AG04449 (cell line): Measurements from ENCODE around the gene SH3PXD2A.

Experiments
- CTCF ChIA-PET: fragments of 350-600 bp; formaldehyde crosslinking; extraction: SDS; loops from one replicate; lab custom pipeline; 2021; ENCODE audit warnings: antibody characterized with exemption; lab: Yijun Ruan, JAX
- POLR2A ChIA-PET: fragments of 400-600, 350-600 bp; formaldehyde crosslinking; extraction: SDS; loops from one replicate; lab custom pipeline; 2020; ENCODE audit warnings: antibody characterized with exemption, inconsistent platforms; lab: Yijun Ruan, JAX
- DNase-seq: peaks from one replicate; pipeline ENCODE4 v3.0.0-alpha.2; 2010; ENCODE audit warnings: low read depth, low spot score
- H3K4me3 ChIP-seq: 2 replicates; pipeline ENCODE4 v1.5.1; 2011; ENCODE audit warnings: low read depth, mild to moderate bottlenecking, control low read depth, low read length
- TF ChIP-seq, protein P1 (sequence below): IDR thresholded peaks from one replicate; pipeline ENCODE4 v1.5.1; 2011; ENCODE audit warnings: mild to moderate bottlenecking, moderate library complexity, low read length, control low read depth, inconsistent platforms; ENCODE audit not compliant: insufficient read depth; ENCODE audit errors: missing control alignments

Gene SH3PXD2A

DNA sequence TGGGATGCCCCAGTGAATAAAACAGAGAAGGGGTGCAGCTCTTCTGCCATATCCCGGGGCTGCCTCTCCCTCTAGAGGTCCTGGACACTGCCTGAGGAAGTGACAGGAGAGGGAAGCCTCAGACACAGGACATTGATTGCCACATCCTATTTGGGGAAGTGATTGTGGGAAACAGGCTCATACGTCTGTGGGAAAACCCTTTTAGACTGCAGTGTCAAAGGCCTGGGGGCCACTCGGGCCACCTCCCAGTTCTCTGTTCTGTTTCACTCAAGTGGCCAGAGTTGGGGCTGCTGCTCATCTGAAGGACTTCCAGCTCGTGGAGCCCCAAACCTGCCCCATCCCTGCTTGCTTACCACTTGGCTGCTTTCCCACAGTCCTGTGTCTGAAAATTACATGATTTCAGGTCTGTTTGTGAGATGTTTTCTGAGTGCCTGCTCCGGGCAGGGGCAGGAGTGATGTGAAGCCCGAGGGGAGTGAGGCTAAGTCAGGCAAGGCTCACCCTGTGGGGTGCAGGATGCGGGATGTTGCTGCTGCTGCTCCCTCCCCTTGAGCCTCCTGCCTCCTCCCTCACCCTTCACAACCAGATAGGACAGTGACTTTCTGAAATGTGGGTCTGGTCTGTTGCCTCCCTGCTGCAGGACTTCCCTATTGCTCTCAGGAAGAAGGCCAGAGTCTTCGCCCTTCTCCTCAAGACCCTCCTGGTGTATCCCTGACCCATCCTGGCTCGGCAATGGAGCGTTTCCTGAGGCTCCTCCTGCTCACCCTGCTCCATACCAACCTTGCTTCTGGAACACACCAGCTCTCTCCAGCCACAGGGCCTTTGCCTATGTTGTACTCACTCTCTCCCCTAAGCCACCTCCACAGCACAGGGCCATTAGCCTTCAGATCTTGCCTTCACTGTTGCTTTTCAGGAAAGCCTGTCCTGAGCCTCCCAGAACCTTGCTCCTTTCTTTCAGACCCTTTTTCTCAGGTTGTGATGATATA, 303.5 kb downstream of the SH3PXD2A start:
- POLR2A ChIA-PET = no interaction called here
- CTCF ChIA-PET = interaction anchor here (1.2 to 2.5 kb wide), 2 partner anchors 10 to 12 kb away, joined by 5 to 10 read pairs; no protein-coding TSS in a partner anchor
- H3K4me3 ChIP-seq = no peak overlapping the region
- TF ChIP-seq, protein P1, sequence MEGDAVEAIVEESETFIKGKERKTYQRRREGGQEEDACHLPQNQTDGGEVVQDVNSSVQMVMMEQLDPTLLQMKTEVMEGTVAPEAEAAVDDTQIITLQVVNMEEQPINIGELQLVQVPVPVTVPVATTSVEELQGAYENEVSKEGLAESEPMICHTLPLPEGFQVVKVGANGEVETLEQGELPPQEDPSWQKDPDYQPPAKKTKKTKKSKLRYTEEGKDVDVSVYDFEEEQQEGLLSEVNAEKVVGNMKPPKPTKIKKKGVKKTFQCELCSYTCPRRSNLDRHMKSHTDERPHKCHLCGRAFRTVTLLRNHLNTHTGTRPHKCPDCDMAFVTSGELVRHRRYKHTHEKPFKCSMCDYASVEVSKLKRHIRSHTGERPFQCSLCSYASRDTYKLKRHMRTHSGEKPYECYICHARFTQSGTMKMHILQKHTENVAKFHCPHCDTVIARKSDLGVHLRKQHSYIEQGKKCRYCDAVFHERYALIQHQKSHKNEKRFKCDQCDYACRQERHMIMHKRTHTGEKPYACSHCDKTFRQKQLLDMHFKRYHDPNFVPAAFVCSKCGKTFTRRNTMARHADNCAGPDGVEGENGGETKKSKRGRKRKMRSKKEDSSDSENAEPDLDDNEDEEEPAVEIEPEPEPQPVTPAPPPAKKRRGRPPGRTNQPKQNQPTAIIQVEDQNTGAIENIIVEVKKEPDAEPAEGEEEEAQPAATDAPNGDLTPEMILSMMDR = no peak
- no peak for DNase-seq

DNA sequence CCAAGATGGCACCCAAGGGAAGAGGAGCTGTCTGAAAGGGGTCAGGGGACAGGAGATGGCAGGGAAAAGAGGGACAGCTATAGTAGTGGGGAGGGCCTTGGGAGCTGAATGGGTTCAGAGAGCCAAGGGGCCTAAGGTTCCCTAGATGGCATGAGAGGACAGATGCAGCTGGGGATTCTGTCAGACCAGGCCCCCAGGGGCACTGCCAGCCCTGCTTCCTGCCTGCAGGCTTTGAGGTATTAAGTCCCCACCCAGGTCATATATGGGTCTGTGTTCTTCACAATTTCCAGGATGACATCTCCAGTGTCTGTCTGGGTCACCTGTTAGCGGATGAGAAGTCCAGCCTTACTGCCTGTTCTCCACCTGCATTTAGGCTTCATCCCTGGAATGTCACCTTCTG, 305.1 kb downstream of the SH3PXD2A start:
- no peak for DNase-seq
- TF ChIP-seq, protein P1 = no peak
- CTCF ChIA-PET = interaction anchor here (0.8 kb wide), 1 partner anchor 16 kb away, joined by 3 read pairs; no protein-coding TSS in a partner anchor
- POLR2A ChIA-PET = no interaction called here
- no peak overlapping the region for H3K4me3 ChIP-seq

DNA sequence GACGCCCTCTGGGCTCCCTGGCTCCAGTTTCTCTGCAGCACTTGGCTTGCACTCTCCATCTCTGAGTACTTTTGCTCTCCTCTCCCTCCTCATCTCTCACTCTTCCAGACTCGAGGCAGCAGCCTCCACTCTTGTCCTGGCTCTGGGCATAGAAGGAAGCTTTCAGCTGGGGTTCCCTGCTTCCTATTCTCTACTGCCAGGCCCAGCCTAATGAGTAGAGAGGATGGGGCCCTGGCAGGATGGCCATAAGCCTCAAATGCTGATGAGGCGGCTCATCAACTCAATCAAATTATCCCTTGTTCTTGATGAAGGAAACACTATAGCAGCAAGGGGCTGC, 306.1 kb downstream of the SH3PXD2A start:
- CTCF ChIA-PET = interaction anchor here (0.8 kb wide), 1 partner anchor 17 kb away, joined by 3 read pairs; no protein-coding TSS in a partner anchor
- POLR2A ChIA-PET = no interaction called here
- TF ChIP-seq, protein P1 = no peak

DNA sequence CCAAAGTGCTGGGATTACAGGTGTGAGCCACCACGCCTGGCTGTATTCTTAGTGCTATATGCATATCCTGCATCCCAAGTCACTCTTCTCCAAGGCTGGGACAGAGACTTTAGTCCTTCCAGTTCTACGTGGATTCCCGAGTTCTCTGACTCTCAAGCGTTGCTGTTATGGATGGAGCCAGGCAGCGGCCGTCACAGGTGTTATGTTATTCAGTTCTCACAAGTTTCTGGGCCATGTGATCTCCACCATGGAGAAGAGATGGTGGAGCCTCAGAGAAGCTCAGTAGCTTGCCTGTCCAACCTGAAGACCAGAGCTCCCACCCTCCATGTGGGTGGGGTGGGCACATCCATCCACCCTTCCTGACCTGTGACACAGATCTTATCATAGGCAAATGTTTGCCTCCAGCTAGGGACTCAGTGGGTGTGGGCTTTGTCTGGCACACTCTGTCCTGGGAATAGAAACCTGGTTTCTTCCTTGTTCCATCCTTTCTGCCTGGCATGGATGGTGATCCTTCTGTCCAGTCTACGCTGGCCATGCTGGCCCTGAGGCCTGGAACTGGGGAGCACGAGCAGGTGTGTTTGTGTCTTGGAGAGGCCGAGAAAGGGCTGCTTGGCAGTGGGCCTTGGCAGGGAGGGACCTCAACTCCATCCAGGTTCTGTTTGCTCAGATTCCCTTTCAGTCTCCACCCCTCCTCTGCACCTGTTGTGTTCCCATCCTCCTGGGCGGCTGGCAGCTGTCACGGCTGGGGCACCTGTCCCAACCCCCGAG, 306.6 kb downstream of the SH3PXD2A start:
- no peak for DNase-seq
- ChIA-PET CTCF (no interaction called here), POLR2A (no interaction called here)
- no peak overlapping the region for H3K4me3 ChIP-seq
- TF ChIP-seq, protein P1 = no peak

More for the DNA sequence above, 306.1 kb downstream of the SH3PXD2A start:
- no peak overlapping the region for H3K4me3 ChIP-seq
- no peak for DNase-seq

DNA sequence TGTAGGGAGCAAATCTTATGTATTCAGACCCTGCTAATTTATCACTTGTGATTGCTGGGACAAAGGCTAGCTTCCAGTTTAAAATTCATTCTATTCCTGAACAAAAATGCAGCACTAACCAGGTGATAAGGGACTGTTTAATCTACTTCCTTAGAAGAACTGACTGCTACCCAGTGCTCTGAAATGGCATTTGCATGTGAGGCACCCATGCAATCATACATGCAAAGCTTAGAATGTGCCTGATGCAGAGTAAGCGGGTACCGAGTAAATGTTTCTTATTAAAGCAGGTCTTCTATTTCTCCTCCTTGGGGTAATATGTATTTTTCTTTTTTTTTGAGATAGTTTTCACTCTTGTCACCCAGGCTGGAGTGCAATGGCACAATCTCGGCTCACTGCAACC, 307.4 kb downstream of the SH3PXD2A start:
- DNase-seq = no peak
- TF ChIP-seq, protein P1 = no peak
- H3K4me3 ChIP-seq = no peak overlapping the region
- POLR2A ChIA-PET = no interaction called here
- CTCF ChIA-PET = interaction anchor here (1.7 kb wide), 1 partner anchor 17 kb away, joined by 6 read pairs; no protein-coding TSS in a partner anchor

DNA sequence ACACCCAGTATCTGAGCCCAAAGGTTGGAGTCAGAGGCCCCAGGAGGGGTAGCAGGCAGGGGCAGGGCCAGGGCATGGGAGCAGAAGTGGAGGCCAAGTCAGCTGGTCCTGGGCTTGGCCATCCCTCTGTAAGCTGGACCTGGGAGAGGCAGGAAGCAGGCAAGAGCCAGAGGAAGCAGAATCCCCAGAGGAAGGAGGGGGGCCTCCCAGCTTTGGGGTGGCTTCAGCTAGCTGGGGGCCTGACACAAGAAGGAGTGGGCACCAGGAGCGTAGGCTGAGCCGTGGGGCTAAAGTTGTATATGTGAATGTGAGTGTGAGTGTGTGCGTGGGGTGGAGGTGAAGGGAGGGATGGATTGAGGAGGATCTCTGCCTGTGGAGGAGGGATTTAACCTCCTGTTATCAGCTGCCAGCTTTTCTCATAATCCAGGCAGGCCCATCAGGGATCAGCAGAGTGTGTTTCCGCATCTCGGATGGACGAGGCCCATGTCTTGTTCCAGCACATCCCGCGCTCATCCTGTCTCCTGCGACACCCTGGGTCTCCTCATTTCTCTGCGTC, 307.9 kb downstream of the SH3PXD2A start:
- DNase-seq = no peak
- no peak overlapping the region for H3K4me3 ChIP-seq
- POLR2A ChIA-PET = no interaction called here
- TF ChIP-seq, protein P1 = no peak
- CTCF ChIA-PET = interaction anchor here (1.7 kb wide), 1 partner anchor 17 kb away, joined by 6 read pairs; no protein-coding TSS in a partner anchor
